Esophagus (tissue), 2 donors: ENCODE data around the gene P2RY8. TPM values are rescaled to one million over a fixed set of nuclear protein-coding genes. Genes with fewer than 3 reads are reported as not detected.
"Not testable (repeated sequence)": the region's sequence is repeated elsewhere in the genome, so short reads cannot be mapped to it uniquely, and the experiment has no call there.

ENCODE experiments used
- H3K27ac ChIP-seq, 2 donors: one replicate each; pipeline ENCODE4 v1.5.1; 2013; ENCODE audit warnings: low read depth in 2 of 2, mild to moderate bottlenecking in 2 of 2, inconsistent platforms in 1 of 2, low read length in 1 of 2, moderate library complexity in 1 of 2
- H3K27me3 ChIP-seq, 2 donors: one replicate each; pipeline ENCODE4 v1.6.1; 2013; ENCODE audit warnings: low read length in 2 of 2, control low read depth in 1 of 2, mild to moderate bottlenecking in 1 of 2; ENCODE audit not compliant: insufficient read depth in 2 of 2, control insufficient read depth in 1 of 2
- H3K36me3 ChIP-seq, 2 donors: one replicate each; pipeline ENCODE4 v1.6.1; 2013; ENCODE audit warnings: low read length in 1 of 2; ENCODE audit not compliant: control insufficient read depth in 2 of 2, insufficient read depth in 2 of 2
- H3K4me1 ChIP-seq, 2 donors: one replicate each; pipeline ENCODE4 v1.6.1; 2013; ENCODE audit warnings: low read length in 1 of 2; ENCODE audit not compliant: control insufficient read depth in 2 of 2, insufficient read depth in 2 of 2
- H3K4me3 ChIP-seq, 2 donors: one replicate each; pipeline ENCODE4 v1.5.1; 2013; ENCODE audit warnings: low read length in 2 of 2, mild to moderate bottlenecking in 2 of 2, low read depth in 1 of 2, moderate library complexity in 1 of 2
- H3K9me3 ChIP-seq, 2 donors: one replicate each; pipeline ENCODE4 v1.6.1; 2013; ENCODE audit warnings: mild to moderate bottlenecking in 2 of 2, low read depth in 1 of 2, low read length in 1 of 2, moderate library complexity in 1 of 2; ENCODE audit not compliant: control insufficient read depth in 2 of 2, insufficient read depth in 1 of 2
- WGBS, 2 donors: extraction: QIAGEN DNeasy Blood & Tissue Kit; methylation state at CpG; one replicate each; pipeline ENCODE4 v1.1.7; 2013; 5-methylcytosine and 5-hydroxymethylcytosine counted together
- polyA plus RNA-seq, 2 donors: library from polyadenylated mRNA; stranded (reverse); fragments of 200-250 nt; gene quantifications; one replicate each; pipeline ENCODE4 v1.2.3, GENCODE V29; 2013
- donor health status: healthy with polysubstance abuse.
- donor health status: Bipolar disorder and iron deficiency.

The P2RY8 gene
- polyA plus RNA-seq, 2 donors = 0.24 TPM

DNA sequence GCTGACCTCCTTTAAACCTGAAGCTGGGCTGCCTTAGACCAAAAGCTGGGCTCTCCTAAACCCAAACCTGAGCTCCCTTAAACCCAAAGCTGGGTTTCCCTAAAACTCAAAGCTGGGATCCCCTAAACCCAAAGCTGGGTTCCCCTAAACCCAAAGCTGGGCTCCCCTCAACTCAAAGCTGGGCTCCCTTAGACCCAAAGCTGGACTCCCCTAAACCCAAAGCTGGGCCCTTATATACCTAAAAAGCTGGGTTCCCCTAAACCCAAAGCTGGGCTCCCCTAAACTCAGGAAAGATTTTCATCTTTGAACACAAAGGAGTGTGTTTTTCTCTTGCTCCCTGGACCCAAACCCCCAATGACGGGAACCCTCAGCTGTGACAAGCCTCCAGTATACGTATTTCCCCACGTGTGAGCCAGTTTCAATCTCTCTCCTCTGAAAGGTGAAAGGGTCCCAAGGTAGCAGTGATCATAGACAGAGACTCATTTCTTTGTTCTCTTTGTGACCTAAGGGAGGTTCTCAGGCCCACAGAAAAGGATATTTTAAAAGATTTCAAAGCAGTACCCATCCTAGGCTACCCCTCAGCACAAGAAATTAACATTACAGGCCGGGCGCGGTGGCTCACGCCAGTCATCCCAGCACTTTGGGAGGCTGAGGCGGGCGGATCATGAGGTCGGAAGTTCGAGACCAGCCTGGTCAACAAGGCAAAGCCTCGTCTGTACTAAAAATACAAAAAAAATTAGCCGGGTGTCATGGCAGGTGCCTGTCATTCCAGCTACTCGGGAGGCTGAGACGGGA is 52.9 kb downstream of the P2RY8 start:
- Histone ChIP-seq H3K36me3 (no peaks in the 10 kb centered on the region), H3K4me3 (no peak overlapping the region), H3K27me3 (no peaks in the 10 kb centered on the region), H3K9me3 (peaks cover 0 to 8% of the 10 kb centered on the region in 2 donors), H3K4me1 (no peaks in the 10 kb centered on the region), H3K27ac (no peak overlapping the region)
- 74 to 79% methylated on average over 15 of the region's 15 CpGs for WGBS, 2 donors

DNA sequence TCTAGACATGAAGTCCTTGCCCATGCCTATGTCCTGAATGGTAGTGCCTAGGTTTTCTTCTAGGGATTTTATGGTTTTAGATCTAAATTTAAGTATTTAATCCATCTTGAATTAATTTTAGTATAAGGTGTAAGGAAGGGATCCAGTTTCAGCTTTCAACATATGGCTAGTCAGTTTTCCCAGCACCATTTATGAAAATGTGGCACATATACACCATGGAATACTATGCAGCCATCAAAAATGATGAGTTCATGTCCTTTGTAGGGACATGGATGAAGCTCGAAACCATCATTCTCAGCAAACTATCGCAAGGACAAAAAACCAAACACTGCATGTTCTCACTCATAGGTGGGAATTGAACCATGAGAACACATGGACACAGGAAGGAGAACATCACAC is 54.5 kb downstream of the P2RY8 start:
- H3K36me3 ChIP-seq, H3K4me3 ChIP-seq, H3K9me3 ChIP-seq, H3K4me1 ChIP-seq, H3K27me3 ChIP-seq, H3K27ac ChIP-seq: not testable (repeated sequence)
- WGBS, 2 donors = no CpG with 5 or more reads among the region's 2 CpGs

DNA sequence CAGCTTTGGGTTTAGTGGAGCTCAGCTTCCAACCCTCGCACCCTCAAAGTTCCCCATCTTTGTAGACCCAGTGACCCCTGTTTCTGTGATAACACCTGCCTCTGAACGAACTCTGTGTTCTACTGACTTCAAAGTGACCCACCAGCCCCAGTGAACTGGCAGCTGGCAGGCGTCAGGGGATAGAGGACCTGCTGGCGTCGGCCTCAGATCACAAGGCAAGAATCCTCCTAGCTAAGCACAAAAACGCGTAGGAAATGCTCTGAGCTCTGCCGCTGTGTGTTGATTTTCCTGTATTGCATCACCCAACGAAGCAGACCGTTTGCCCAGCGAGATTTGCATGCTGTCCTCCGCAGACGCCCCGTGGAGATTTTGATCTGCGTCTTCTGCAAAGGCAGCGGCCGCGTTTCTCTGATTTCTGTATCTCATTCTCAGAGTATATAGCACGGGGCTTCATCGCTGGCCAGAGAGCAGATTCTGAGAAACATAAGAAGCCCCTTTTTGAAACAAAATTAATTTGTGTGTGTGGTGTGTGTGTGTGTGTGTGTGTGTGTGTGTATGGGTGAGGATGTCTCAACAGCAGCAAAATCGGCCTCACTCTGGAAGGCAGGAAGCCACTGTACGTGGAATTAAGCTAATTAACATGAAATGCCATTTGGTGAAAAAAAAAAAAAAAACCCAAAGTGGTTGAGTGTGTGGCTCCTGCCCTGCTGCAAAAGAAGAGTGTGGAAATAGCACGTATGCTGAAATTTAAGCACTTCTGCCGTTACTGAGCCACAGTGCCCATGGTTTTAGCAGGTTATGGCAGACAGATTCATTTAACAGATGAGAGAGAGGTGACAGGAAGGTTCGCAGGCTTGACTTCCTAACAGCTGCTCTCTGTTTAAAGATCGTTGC is 55.1 kb downstream of the P2RY8 start:
- H3K36me3 ChIP-seq = no peaks in the 10 kb centered on the region
- no peaks in the 10 kb centered on the region for H3K27me3 ChIP-seq
- H3K4me3 ChIP-seq = no peak overlapping the region
- H3K4me1 ChIP-seq = no peaks in the 10 kb centered on the region
- H3K9me3 ChIP-seq = peaks cover 0 to 5% of the 10 kb centered on the region in 2 donors
- peak overlapping the region in 1 of 2 donors; percentile 45 for H3K27ac ChIP-seq
- 11 to 14% methylated on average over 26 of the region's 26 CpGs for WGBS, 2 donors

DNA sequence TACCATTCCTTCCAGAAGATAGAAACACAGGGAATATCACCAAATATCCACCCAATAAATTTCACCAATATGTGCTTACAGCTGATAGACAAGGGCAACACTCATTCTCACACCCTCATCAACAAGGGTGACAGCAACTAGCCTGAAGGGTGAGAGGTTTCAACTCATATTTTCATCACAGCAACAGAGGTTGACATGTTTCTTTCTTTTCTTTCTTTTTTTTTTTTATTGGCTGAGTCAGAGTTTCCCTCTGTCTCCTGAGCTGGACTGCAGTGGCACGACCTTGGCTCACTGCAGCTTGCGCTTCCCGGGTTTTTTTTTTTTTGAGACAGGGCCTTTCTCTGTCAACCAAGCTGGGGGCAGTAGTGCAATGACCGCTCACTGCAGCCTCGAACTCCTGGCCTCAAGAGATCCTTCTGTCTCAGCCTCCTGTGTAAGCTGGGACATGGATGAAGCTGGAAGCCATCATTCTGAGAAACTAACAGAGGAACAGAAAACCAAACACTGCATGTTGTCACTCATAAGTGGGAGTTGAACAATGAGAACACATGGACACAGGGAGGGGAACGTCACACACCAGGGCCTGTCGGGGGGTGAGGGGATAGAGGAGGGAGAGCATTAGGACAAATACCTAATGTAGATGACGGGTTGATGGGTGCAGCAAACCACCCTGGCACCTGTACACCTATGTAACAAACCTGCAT is 56.8 kb downstream of the P2RY8 start:
- H3K9me3 ChIP-seq = no peaks in the 10 kb centered on the region
- H3K27me3 ChIP-seq = no peaks in the 10 kb centered on the region
- H3K27ac ChIP-seq = no peak overlapping the region
- H3K4me3 ChIP-seq = no peak overlapping the region
- H3K4me1 ChIP-seq = no peaks in the 10 kb centered on the region
- H3K36me3 ChIP-seq = no peaks in the 10 kb centered on the region
- 69 to 78% methylated on average over 8 of the region's 8 CpGs for WGBS, 2 donors

DNA sequence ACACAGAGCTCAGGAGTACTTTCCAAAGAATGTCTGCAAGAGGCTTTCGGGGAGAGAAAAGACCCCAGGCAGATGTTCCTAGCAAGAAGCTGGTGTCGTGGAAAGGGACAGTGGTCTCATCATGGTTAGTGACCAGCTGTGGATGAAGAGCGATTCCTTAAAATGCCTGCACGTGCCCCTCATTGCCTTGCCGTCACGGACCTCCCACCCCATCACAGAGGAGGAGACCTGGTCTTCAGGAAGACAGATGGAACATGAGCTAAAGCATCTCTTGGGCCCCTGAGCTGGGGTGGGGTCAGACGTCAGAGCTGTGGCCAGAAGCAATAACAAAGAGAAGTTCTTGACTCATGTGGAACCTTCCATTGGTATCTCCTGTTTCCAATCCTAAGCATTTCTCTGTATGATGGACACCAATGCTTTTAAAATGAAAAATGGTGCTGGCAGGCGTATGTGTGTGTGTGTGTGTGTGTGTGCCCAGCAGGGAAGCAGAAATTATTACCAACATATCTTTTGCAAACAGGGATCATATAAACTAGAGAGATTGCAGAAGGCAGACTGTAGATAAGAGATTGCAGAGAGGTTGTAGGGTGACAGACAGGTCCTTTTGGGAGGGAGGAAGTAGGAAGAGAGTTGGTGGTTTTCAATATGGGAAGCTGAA is 59.1 kb downstream of the P2RY8 start:
- Histone ChIP-seq H3K36me3 (no peaks in the 10 kb centered on the region), H3K4me1 (no peaks in the 10 kb centered on the region), H3K4me3 (no peak overlapping the region), H3K27me3 (no peaks in the 10 kb centered on the region), H3K27ac (no peak overlapping the region), H3K9me3 (no peaks in the 10 kb centered on the region)
- 73 to 76% methylated on average over 8 of the region's 8 CpGs for WGBS, 2 donors

DNA sequence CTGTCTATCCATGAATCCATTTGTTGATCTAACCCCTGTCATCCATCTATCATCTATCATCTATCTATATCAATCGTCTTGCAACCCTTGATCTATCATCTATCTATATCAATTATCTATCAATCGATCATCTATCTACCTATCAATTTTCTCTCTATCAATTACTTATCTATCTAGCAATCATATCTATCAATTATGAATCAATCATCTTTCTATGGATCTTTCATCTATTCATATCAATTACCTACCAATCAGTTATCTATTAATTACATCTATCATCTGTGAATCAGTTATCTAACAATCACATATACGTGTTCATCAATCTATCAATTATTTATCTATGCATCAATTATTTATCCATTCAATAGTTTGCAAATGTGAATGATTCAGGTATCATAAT is 59.8 kb downstream of the P2RY8 start:
- Histone ChIP-seq H3K9me3 (no peaks in the 10 kb centered on the region), H3K27ac (no peak overlapping the region), H3K4me3 (no peak overlapping the region), H3K4me1 (no peaks in the 10 kb centered on the region), H3K36me3 (no peaks in the 10 kb centered on the region), H3K27me3 (no peaks in the 10 kb centered on the region)
- 67 to 77% methylated on average over 3 of the region's 3 CpGs for WGBS, 2 donors

DNA sequence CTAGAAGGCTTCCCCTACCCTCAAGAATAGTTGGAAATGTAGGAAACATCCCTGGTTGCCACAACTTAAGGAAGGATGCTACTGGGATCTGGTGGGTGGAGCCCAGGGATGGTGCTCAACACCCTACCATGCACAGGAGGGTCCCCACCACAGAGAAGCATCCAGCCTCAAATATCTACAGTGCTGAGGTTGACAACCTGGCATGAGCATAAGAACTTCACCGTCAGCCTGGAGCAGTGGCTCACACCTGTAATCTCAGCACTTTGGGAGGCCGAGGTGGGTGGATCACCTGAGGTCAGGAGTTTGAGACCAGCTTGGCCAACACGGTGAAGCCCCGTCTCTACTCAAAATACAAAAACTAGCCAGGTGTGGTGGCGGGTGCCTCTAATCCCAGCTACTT is 60.3 kb downstream of the P2RY8 start:
- Histone ChIP-seq H3K36me3 (no peaks in the 10 kb centered on the region), H3K27me3 (no peaks in the 10 kb centered on the region), H3K9me3 (no peaks in the 10 kb centered on the region), H3K27ac (no peak overlapping the region), H3K4me3 (no peak overlapping the region), H3K4me1 (no peaks in the 10 kb centered on the region)
- whole genome bisulfite sequencing, 2 donors = 93 to 94% methylated on average over 5 of the region's 5 CpGs

DNA sequence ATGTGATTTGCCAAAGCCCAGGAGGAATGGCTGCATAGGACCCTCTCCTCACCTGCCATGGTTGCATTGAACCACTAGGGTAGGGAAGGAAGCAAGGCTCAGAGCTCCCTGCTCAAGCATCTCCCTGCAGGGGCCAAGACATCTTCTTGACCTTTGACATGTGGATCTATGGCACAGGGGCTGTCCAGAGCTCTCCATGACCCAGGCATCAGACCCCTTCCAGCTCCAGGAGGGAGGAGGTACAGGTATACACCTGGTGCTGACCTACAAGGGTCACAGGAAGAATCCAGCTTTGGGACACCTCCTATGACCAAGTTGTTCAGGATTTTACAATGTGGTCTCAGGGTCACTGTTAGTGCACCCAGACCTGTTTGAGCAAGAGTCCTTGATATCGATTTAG is 61.1 kb downstream of the P2RY8 start:
- Histone ChIP-seq H3K4me1 (no peaks in the 10 kb centered on the region), H3K4me3 (no peak overlapping the region), H3K27me3 (no peaks in the 10 kb centered on the region), H3K36me3 (no peaks in the 10 kb centered on the region), H3K27ac (no peak overlapping the region), H3K9me3 (no peaks in the 10 kb centered on the region)
- WGBS, 2 donors = 94 to 100% methylated on average over 1 of the region's 1 CpG

DNA sequence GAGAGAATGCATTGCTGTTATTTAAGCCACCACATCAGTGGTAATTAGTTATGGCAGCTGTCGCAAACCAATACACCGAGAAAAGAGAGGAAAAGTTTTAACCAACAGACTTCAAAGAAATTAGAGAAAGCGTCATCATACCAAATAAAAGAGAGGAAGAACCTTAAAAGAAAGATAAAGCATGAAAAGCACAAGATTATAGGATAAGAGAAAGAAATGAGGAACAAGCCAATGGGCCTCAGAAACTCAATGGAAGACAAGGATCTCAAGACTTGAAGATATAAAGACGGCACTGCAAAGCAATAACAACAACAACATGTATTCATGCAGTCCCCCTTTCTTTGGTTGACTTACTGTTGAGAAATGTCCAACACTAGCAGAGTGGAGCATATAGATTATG is 61.5 kb downstream of the P2RY8 start:
- Histone ChIP-seq H3K4me1 (no peaks in the 10 kb centered on the region), H3K27ac (no peak overlapping the region), H3K9me3 (no peaks in the 10 kb centered on the region), H3K36me3 (no peaks in the 10 kb centered on the region), H3K27me3 (no peaks in the 10 kb centered on the region), H3K4me3 (no peak overlapping the region)
- 90 to 93% methylated on average over 4 of the region's 4 CpGs for WGBS, 2 donors
